Endothelial cell of umbilical vein (primary cell): ENCODE results near the gene MRPL55.

Source experiments
- CTCF ChIP-seq, 2 donors: IDR thresholded peaks; 1 replicate in 1 of 2; 2 replicates in 1 of 2; pipeline ENCODE4 v1.5.1; 2011; ENCODE audit warnings: low read length in 2 of 2, mild to moderate bottlenecking in 2 of 2, moderate library complexity in 2 of 2, control low read depth in 1 of 2, inconsistent platforms in 1 of 2, low read depth in 1 of 2; ENCODE audit not compliant: insufficient read depth in 1 of 2; ENCODE audit errors: extremely low read depth in 1 of 2
- EZH2 ChIP-seq: IDR thresholded peaks from 2 replicates; pipeline ENCODE4 v1.6.1; 2012; ENCODE audit warnings: borderline replicate concordance, low read depth, mild to moderate bottlenecking, moderate library complexity, low read length, inconsistent platforms; ENCODE audit not compliant: severe bottlenecking
- FOS ChIP-seq: IDR thresholded peaks from 2 replicates; pipeline ENCODE4 v1.6.1; 2011; ENCODE audit warnings: mild to moderate bottlenecking, low read length, moderate library complexity, borderline replicate concordance; ENCODE audit not compliant: insufficient read depth
- GATA2 ChIP-seq: IDR thresholded peaks from 2 replicates; pipeline ENCODE4 v1.7.0; 2011; ENCODE audit warnings: low read depth, mild to moderate bottlenecking, moderate library complexity, mixed read lengths, low read length; ENCODE audit not compliant: insufficient read length, insufficient read depth
- JUN ChIP-seq: IDR thresholded peaks from 2 replicates; pipeline ENCODE4 v1.6.1; 2011; ENCODE audit warnings: borderline replicate concordance, low read depth; ENCODE audit not compliant: insufficient read length, insufficient read depth
- MYC ChIP-seq: IDR thresholded peaks from one replicate; pipeline ENCODE4 v1.6.1; 2011; ENCODE audit warnings: mild to moderate bottlenecking, low read depth, low read length
- POLR2A ChIP-seq: IDR thresholded peaks from 2 replicates; pipeline ENCODE4 v1.6.1; 2012; ENCODE audit warnings: low read depth, mild to moderate bottlenecking, control low read depth, low read length
- POLR2AphosphoS5 ChIP-seq: IDR thresholded peaks from 2 replicates; pipeline ENCODE4 v1.6.1; 2012; ENCODE audit warnings: low read depth, mild to moderate bottlenecking, control low read depth, low read length, moderate library complexity; ENCODE audit not compliant: insufficient read depth
- TF ChIP-seq, protein P1 (sequence below): IDR thresholded peaks from 2 replicates; pipeline ENCODE4 v1.6.1; 2011; ENCODE audit not compliant: insufficient read depth, insufficient read length

DNA sequence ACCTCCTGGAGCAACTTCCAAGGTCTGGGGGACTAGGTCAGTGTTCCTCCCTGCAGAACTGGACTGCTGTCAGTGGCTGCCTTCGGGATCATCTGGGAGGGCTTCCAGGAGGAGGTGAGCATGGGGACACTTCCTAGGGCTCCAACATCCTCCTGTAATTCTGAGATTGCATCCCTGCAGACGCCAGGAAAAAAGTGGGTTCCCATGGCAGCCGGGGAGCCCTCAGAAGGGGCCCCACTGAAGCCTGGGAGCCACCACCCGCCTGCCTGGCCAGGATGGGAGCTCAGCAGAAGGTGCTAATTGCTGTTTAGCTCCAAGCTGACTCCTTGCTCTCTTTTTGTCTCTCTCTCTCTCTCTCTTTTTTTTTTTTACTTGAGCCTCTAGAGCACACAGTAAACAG lies 42.7 kb downstream of the MRPL55 start:
- no peak for TF ChIP-seq CTCF (IDR thresholded peaks at IDR 0.05; ENCODE audit: extremely low read depth in 1 of 2, insufficient read depth in 1 of 2, low read depth in 1 of 2, low read length in 2 of 2)
- no peak for TF ChIP-seq POLR2AphosphoS5
- no peak for TF ChIP-seq POLR2A
- no peak for TF ChIP-seq EZH2
- TF ChIP-seq, protein P1, sequence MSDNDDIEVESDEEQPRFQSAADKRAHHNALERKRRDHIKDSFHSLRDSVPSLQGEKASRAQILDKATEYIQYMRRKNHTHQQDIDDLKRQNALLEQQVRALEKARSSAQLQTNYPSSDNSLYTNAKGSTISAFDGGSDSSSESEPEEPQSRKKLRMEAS = no peak
- TF ChIP-seq FOS = no peak
- TF ChIP-seq JUN = no peak
- TF ChIP-seq MYC = no peak
- TF ChIP-seq GATA2 = no peak
